HG03108 (cell line): ENCODE results near the gene CDH4.

Experiments used
- ATAC-seq: cut with Tn5 transposase; IDR thresholded peaks from one replicate; pipeline ENCODE4 v1.9.1; 2021; ENCODE audit warnings: moderate library complexity; ENCODE audit not compliant: unreplicated experiment

CDH4 gene

DNA sequence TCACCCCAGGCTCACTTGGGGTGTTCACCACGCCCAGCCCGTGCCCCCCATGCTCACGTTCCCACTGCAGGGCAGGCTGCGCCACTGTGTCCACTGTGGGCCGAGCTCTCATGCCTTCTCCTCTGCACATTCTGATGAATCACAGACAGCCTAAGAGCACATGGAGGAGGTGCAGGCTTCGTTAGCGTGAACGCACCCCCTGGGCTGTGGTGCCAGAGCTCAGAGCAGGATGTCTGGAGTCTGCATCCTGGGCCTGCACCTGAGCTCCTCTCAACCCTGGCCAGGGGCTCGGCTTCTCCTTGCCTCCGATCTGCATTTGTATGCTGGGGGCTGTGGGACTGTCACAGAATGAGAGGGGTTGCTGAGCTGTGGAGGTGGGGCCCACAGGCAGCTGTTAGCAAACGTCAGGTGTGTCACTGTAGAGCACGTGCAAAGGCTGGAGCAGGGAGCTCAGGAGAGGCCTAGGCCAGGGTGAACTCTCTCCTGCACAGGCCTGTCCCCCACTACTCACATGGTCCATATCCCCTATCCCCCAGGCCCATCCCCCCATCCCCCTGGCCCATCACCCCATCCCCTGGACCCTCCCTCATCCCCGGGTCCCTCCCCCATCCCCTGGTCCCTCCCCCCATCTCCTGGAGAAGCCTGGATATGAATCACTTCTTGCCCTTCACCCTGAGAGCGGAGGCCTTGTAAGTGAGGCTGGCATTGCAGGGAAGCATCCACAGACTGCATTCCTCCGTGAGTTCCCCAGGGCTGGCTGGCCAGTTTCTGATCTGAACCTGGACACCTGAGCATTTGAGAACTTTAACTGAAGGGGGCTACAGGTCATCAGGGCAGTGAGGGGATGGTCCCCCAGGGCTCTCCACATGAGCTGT, 504.1 kb downstream of the CDH4 start:
- no peak for ATAC-seq

DNA sequence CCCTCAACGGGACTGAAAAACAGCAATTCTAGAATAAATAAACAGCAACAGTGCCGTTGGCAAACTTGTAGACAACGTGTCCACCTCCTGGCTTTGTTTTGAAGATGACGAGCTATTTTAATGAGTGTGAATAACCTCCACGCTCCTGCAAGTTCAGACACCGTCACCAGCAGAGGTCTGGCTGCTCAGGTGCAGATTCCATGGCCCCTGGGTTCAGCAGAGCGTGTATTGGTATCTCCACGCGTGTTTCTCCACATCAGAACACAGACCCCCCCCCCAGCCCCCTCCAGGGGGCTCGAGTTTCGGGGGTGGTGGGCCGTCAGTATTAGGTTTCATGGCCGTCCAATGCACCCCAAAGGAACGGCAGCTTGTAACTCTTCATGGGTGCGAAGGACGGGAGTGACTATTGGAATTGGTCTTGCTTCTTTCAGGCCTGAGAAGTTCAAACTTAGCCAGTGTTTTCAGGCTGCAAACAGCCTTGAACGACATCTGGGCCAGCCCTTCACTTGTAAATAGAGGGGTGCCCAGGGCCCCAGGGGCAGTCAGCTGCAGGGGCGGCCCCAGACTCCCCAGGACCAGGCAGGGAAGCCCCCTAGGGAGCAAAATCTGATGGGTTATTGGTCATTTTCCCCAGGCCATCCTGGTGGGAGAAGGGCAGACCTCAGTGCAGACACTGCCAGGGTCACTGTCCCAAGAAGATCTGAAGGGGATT, 505.1 kb downstream of the CDH4 start:
- ATAC-seq: no peak

DNA sequence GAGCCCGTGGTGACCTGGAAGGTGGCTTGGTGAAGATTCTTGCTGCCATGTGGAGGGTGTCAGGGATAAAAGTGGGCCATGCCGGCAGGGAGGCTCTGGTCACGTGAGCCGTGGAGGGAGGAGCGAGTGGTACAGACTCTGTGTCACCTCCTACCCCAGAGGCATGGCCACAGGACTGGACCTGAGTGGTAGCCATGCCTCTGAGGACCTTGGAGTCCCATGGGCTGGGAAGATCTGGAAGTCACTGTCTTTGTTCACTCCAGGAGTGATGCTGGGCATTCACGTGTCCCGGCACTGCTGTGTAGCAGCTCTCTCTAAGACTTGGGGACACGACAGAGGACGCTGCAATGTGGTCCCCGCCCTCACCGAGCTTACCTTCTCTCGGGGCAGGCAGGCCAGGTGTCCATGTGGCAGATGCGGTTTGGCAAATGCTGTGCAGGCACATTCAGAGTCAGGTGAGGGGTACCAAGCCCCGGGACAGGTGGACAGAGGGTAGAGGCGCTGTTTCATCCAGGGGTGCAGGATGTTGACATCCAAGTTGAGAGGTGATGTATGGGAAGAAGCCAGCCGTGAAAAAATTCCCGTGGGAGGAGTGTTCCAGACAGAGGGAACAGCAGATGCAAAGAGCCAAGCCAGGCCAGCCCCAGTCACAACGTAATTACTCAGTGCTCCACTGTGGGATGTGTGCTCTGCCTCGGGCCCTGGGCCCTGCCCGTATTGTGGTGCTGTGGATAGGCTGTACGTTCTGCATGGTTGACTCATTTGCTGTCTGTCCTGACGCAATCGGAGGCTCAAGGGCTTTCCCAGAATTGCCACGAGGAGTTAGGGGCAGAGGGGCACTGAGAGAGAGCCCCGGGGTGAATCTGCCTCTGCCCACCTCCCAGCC, 505.9 kb downstream of the CDH4 start:
- ATAC-seq: no peak

DNA sequence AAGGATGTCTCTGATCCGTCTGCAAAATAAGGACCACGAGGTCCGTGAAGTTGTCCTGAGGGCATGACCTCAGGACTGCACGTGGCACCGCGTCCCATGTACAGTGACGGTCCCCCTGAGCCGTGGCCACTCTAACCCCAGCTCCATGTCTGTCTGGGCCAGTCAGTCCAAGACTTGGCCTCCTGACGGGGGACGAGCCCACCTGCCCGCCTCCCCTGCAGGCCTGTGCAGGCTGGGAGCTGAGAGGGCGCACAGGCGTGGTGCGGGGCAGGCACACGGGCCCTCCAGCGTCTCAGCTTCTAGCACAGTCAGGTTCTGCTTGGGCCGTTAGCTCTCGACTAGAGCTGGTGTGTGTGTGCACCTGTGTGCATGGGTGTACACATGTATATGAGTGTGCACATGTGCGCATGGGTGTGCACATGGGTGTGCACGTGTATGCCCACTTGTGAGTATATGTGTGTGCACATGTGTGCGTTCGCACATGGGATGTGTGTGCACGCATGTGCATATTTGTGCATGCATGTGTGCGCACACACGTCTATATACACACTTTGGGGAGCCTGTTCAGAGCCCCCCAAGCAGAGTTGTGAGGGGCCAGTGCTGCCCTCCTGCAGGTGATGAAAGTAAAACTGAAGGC, 506.6 kb downstream of the CDH4 start:
- no peak for ATAC-seq

DNA sequence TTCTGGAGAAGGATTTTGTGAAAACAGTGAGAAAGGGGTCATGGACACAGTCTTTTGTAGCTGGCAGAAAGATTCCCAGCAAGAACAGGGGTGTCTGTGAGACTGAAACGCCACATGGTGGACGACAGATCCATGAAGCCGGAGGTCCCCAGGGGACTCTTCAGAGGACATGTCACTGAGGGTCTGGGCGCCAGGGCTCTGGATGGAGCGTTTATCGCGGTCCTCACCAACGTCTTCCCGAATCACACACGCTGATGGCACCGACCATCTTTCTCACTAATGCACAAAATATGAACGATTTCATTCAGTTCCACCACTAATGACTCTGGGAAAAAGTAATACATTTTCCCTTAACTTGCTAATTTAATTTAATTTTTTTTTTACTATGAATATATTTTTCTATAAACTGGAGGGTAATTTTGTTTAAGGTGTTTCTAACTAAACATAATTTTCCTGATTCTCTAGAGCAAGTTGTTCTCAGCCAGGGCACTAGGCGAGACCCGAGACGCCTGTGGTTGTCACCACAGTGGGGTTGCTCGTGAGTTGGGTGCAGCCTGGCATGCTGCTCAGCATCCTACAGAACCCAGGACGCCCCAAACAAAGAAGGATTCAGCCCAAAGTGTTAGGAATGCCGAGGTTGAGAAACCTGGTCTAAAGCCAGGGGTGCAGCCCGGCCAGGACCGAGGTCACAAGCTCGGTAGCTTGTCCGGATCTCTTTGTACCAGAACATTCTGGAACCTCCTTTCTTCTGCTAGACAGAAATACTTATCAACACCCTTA, 507.4 kb downstream of the CDH4 start:
- ATAC-seq: no peak

DNA sequence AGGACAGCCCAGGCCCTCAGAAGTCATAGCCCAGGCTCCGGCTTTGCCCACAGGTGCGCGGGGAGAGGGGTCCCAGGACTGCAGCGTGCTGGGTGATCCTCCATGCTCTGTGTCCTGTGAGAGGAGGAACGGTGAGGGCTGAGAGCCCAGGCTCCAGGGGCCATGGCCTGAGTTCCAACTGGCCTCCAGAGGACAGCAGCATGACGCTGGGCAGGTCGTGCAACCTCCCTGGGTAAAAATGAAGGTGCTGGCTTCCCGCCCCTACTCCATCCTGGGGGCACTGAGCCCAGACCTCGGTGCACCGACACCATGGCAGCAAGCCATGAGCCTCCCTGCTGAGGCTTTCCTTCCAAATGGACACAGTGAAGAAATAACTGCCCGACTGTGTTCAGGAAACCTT, 508.3 kb downstream of the CDH4 start:
- ATAC-seq: no peak

DNA sequence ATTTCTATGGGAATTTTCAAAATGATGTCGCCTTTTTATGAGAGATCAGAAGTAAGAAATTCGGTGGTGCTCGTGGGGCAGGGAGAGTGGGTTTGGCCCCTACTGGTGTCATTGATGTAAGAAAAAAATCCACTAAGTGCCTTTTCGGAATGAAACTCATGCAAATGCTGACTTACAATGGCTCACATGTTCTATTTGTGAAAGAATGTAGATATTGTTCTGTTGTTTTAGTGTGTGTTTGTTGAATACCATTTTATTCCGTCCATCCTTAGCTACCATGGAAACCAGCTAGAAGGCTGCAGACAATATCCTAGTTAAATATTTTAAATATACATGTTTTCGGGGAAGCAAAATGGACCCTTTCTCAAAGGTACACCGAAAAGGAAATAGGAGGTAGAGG, 508.7 kb downstream of the CDH4 start:
- ATAC-seq: no peak

DNA sequence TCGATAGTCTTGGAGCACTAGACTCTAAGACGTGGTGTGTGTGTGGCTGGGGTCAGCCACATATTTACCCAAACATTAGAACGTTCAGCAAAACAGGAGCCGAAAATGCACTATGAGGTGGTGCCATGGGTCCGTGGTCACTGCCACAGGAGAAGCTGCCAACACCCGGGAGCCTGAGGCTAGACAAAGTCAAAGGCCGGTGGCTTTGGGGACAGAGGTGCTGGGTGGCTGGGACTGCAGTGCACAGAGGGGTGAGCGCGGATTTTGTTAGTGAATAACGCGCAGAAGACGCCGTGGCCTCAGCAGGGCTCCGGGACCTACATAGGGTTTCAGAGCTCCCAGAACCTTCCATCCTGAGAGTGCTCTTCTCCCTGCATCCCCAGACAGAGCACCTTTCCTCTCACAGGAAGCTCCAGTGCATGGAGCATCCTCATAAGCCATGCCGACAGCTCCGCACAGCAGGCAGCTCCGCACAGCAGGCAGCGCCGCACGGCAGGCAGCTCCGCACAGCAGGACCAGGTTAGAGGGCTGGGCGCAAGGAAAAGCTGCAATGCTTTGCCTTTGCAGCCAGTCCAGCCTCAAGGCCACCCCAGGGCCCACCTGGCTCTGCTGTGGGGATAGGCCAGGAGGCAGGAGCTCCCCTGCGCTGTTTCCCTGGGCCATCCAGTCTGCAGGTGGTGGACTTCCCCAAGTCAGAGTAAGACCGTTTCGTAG, 509.5 kb downstream of the CDH4 start:
- no peak for ATAC-seq

DNA sequence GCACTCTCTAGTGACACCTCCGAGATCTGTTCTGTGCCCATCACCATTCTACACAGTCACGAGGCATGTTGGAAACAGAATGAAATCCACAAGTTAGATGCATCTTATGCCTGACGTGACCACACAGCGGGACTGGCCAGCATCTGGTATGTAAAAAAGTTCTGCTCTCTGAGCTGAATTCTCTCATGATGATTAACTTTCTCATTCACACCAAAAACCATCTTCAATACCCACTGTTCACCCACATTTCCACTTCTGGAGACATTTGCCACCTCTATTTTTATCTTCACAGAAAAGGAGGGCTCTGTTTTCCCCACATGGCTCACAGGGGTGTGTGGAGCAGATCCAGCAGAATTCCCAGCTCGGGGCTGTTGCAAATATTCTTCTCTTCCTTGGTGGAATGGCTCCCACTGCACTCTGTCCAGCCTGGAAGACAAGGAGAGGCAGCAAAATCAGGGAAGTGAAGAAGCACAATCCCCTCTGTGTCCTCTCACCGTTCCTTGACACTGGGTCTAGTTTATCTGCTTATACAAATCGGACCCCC, 510.2 kb downstream of the CDH4 start:
- ATAC-seq: no peak

DNA sequence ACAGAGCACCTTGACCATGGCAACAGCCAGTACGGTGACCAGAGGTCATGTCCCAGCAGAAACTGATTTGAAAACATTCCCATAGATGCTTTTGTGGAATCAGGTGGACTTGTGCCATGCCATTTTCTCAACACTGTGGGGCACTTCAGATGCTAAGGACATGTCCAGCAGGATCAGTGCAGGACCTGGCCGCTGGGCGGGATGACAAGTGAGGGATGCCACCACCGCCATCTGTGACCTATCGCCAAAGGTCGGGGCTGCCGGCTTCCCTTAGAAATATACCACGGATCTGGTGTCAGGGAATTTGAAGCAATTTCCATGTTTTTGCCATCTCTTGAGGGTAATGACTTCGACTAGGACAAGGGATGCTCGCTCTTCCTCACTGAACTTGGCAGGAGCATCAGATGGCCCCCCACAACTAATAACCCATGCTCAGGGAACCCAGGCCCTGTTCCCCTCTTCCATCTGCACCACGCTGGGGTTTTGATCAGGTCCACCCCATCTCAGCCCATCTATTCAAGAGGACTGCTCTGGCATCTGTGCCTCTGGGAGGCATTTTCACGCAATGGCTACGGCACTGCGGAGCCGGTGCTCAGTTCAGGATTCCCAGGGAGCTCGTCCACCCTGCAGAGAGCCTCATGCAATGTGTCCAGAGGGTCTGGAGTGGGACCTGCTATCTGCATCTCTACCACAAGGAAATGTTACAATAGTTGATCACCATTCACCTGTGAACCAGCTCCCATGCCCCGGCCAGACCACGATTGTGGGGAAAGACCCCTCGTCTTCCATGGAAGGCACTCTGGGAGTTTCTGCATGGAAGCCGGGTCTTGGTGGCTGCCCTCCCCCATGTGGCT, 511.1 kb downstream of the CDH4 start:
- no peak for ATAC-seq

DNA sequence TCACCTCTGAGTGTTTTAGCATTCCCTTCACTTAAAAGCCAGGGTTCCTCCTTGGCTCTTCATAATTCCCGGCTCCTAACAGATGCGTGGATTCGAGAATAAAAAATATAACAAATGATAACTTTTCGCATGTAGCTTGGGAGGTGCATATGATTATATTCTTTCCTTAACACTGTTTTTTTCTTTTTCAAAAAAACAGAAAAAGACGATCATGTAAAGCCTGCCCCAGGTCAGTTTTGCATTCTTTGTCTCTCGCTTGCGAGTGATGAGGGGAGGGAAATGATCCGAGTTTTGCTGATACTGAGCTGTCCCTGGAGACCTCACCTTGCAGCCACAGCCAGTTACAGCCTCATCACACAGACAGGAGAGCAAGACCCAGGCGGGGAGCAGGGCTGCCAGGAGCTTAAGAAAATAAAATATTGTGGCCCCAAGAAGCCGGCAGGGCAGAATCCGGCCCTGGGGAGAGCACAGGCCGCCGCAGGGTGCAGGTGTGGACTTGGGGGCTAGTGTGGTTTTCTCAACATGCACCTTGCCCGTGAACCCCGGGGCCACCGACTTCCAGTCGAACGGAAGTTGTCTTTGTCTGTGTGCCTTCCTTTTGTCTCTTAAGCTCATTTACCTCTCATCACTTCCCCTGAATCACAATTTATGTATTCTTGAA, 511.8 kb downstream of the CDH4 start:
- ATAC-seq: no peak

DNA sequence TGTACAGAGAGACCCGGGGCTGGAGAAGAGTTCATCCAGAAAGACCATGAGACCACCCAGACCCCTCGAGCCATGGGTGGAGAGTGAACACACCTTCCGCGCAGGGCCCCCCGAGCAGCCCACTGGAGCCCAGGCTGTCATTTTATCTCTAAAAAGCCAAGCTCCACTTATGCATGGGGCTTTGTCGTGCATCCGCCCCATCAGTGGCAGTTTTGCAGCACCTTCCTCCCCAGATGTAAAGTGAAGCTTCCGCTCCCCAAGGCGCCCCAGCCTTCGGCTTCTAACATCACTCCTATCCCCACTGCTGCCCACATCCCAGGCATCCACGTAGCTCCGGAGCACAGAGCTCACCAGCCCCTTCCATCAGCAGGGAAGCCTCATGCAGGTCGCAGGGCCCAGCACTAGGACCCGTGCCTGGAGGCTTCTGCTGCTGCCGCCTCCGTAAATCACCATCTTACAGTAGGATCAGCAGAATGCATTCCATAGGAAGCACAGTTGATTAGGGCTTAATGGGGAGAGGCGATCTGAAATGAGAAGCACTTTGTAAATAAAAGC, 512.5 kb downstream of the CDH4 start:
- ATAC-seq: no peak

DNA sequence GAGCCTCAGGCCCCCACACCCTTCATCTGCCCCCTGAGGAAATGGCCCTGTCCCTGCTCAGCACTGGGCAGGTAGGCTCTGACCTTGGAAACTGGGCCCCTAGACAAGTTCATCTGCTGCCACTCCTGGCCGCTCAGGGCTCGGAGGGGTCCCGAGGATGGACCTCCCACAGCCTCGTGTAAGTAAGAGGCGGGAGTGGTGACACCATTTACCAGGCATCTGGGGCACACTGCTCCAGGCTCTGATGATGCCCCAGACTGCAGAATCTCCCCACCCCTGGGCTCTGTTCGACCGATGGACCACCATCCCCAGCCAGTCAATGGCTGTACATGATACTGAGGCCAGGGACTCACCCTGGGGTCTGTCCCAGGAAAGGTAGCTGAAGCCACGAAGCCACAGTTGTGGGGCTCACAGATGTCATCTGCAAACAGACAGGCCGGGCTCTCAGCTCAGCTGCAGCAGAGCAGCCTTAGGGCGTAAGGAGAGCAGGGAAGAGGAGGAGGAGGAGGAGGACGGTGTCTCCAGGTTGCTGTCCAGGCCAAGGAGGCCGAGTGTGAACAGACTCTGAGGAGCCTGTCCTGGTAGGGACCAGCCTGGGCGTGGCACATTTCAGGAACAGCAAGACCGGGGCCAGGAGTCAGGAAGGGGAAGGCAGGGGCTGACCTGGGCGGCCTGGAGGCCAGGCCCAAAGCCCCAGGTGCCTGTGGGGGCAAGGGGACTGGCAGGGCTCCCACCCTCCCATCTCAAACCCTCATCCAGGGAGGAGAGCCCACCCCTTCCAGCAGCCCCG, 513.2 kb downstream of the CDH4 start:
- no peak for ATAC-seq

DNA sequence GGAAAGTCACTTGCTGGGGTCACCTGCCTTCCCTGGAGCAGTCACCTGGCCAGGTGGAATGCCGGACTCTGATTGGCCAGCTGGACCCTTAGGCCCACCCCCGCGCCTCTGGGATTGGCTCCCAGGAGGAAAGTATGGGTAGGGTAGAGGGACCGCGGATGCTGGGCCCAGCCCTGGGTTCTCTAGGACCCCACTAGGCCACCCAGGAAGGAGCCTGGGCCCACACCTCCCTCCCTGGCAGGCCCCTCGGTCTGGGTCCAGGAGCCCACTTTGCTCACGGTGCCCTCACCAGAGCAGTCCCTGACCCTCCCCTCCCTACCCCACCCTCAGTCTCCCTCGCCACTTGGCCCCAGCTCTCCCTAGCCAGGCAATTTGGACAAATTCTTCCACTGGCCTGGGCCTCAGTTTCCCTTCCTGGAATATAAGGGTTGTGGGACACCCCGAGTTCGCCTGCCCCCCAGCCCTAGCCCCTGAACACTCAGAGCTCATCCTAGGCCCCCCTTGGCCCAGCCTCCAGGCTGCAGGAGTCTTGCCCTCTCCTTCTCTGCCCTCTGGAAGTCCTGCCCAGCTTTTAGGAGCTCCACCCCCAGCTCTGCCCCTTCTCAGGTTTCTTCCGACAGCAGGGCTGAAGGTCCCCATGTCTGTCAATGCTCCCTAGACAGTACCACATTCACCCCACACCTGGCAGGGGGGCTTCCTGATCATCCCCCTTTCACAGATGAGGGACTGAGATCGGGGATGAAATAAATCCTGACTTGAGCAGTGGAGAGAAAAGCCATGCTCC, 514.0 kb downstream of the CDH4 start:
- no peak for ATAC-seq

DNA sequence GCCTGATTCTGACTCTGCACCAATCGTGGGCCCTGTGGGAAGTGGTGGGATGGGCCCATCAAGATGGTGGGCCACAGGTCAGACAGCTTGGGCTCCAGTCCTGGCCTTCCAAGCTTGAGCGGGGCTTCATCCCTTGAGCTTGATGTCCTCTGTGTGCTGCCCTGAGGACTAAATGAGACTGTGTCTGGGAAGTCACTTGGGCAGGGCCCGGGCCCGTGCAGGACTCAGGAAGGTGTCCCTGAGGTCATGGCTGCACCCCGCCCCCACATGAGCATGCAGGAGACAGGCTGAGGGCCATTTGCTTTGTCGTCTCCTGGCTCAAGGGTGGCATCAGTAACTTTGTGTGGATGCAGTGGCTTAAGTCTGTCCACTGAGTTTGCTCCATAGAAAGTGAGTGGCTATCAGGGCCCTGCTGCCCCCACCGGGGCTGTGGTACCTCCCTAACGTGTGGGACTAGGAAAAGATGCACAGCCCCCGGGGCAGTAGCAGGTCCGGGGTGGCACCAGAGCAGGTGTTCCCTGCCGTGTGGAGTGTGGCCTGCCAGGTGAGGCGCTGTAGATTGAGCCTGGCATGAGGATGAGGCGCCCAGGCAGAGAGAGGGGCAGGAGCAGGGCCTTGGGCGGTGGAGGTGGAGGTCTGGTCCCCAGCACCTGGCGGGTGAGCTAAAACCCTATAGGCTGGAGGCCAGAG, 515.0 kb downstream of the CDH4 start:
- no peak for ATAC-seq
